AG09309 (cell line): ENCODE results near the gene TMOD4.
A peak's percentile ranks its signal among the peaks of the same experiment; 100 is the strongest.

Experiments
- DNase-seq: peaks from one replicate; pipeline ENCODE4 v3.0.0-alpha.2; 2010; ENCODE audit warnings: low read depth
- H3K4me3 ChIP-seq: 2 replicates; pipeline ENCODE4 v1.5.1; 2011; ENCODE audit warnings: mild to moderate bottlenecking, low read depth, low read length, moderate library complexity; ENCODE audit not compliant: control insufficient read depth
- CTCF ChIP-seq: IDR thresholded peaks from 2 replicates; pipeline ENCODE4 v1.5.1; 2011; ENCODE audit warnings: mild to moderate bottlenecking, low read depth, low read length, inconsistent platforms; ENCODE audit not compliant: insufficient read depth, control insufficient read depth; ENCODE audit errors: missing control alignments

The TMOD4 gene

DNA sequence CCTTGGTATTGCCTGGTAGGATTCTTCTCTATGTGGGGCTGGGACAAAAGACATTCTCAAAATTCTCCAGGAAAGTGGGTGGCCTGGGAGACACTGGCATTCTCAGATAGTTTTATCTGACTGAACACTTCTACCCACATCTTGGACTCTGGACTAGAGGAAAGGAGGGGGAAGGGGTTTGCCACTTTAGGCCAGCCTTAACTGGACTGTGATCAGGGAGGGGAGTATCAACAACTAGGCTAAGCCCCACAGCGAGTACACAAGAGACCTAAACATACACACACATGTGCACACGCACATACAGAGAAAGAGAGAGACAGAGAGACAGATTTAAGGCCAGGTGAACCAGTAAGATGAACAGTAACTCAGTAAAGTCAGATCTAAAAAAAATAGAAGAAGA lies 28.1 kb downstream of the TMOD4 start:
- DNase-seq: no peak
- H3K4me3 ChIP-seq: no peak overlapping the region
- no peak for TF ChIP-seq CTCF

DNA sequence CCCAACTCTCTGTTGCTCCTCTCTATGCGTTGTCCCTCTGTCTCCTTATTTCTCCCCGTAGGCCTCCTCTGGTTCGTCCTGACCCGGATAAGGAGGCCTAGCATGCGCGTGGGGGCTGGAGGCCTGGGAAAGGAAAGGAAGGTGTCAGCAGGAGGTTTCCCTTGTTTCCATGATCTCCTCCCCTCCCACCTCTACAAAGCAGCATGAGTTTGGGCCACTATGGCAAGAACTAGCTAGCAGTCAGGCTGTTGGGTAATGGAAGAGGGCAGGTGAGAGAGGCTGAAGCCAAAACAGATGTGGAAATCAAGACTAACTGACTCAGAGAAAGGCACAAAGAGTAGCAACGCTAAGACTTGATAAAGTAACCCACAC lies 28.7 kb downstream of the TMOD4 start:
- no peak for DNase-seq
- no peak for TF ChIP-seq CTCF

GRCh38 chr1:151146412-151147131 lies 29.2 kb downstream of the TMOD4 start, which contains the start of gene SEMA6C:
Gene SEMA6C (minus strand): TSS chr1:151146631. CDS start chr1:151142621, 4,010 bp downstream.
- H3K4me3 ChIP-seq: peak within 1 kb of the TSS; percentile 65
- TF ChIP-seq CTCF: no peak
- no peak for DNase-seq

More for the DNA sequence above, 28.7 kb downstream of the TMOD4 start:
- peak overlapping the region; percentile 65 for H3K4me3 ChIP-seq

GRCh38 chr1:151146072-151146411 lies 29.7 kb downstream of the TMOD4 start:
- TF ChIP-seq CTCF: no peak
- peak overlapping the region; percentile 65 for H3K4me3 ChIP-seq
- no peak for DNase-seq

- H3K4me3 ChIP-seq: peak overlapping the region; percentile 65
- DNase-seq: no peak
- TF ChIP-seq CTCF: no peak
Measured at GRCh38 chr1:151145304-151146071, 30.3 kb downstream of the TMOD4 start.

- no peak overlapping the region for H3K4me3 ChIP-seq
- no peak for TF ChIP-seq CTCF
- DNase-seq: no peak
Measured at GRCh38 chr1:151144474-151145303, 31.1 kb downstream of the TMOD4 start.
